HepG2 (cell line): ENCODE measurements around the gene TM9SF3. TPM values are rescaled to one million over a fixed set of nuclear protein-coding genes. Genes with fewer than 3 reads are reported as not detected.

ENCODE experiments used
- ATAC-seq: fragments of 200-7000 bp; cut with Tn5 transposase; 3 replicates; pipeline ENCODE4 v1.9.1; 2020; ENCODE audit warnings: mild to moderate bottlenecking, moderate library complexity
- BruUV-seq: library from RNA; stranded (reverse); fragments of 400-500 nt; replicated peaks from 2 replicates; lab custom pipeline; 2021; lab: Mats Ljungman, UMichigan
- CTCF ChIA-PET: fragments of 300-600 bp; formaldehyde crosslinking; extraction: SDS; loops from one replicate; lab custom pipeline; 2021; ENCODE audit warnings: low total read pairs, inconsistent platforms, low intra/inter-chr PET ratio; lab: Yijun Ruan, JAX
- POLR2A ChIA-PET: fragments of 350-600 bp; sonication (Branson Sonifier 250); formaldehyde crosslinking; loops from one replicate; lab custom pipeline; 2020; ENCODE audit warnings: antibody characterized with exemption, inconsistent platforms; lab: Yijun Ruan, JAX
- DNase-seq: peaks from one replicate; pipeline ENCODE4 v3.0.0-alpha.2; 2015; ENCODE audit warnings: low spot score
- FAIRE-seq: peaks from 3 replicates; lab custom pipeline; 2011; peaks lifted over from hg19 to GRCh38; lab: Jason Lieb, UNC
- H2AFZ ChIP-seq: one replicate; pipeline ENCODE4 v1.6.1; 2011; ENCODE audit warnings: low read length, inconsistent platforms
- H3K27ac ChIP-seq: fragments of 300-600 bp; 3 replicates; pipeline ENCODE4 v1.8.0; 2011; ENCODE audit warnings: mixed run types, mild to moderate bottlenecking, mixed read lengths, low read length, inconsistent platforms; ENCODE audit not compliant: insufficient read depth; ENCODE audit errors: extremely low read length
- H3K27me3 ChIP-seq, 2 experiments: fragments of 200-600 bp in 1 of 2; 2 replicates in 1 of 2; 3 replicates in 1 of 2; pipeline versions ENCODE4 v1.6.0 to v1.8.0; 2011; ENCODE audit warnings: low read length in 2 of 2, mild to moderate bottlenecking in 2 of 2, moderate library complexity in 2 of 2, inconsistent platforms in 1 of 2; ENCODE audit not compliant: insufficient read depth in 2 of 2, control insufficient read depth in 1 of 2
- H3K36me3 ChIP-seq, 2 experiments: fragments of 200-600 bp in 1 of 2; replicated peaks in 1 of 2; 2 replicates in 1 of 2; 3 replicates in 1 of 2; pipeline versions ENCODE4 v1.5.1 to v1.8.0; 2011; ENCODE audit warnings: low read length in 2 of 2, inconsistent platforms in 1 of 2; ENCODE audit not compliant: insufficient read depth in 2 of 2, control insufficient read depth in 1 of 2
- H3K4me1 ChIP-seq: 2 replicates; pipeline ENCODE4 v1.5.1; 2012; ENCODE audit warnings: low read length, inconsistent platforms; ENCODE audit not compliant: insufficient read depth
- H3K4me2 ChIP-seq: 2 replicates; pipeline ENCODE4 v1.6.0; 2011; ENCODE audit warnings: low read depth, low read length, inconsistent platforms
- H3K4me3 ChIP-seq, 3 experiments: fragments of 200-600 bp in 1 of 3; sonication (generic), shearing (Covaris generic) in 1 of 3; replicated peaks in 1 of 3; 2 replicates each; pipeline ENCODE4 v1.5.1; 2011 to 2016; ENCODE audit warnings: low read length in 3 of 3, inconsistent platforms in 2 of 3, low read depth in 2 of 3, mild to moderate bottlenecking in 2 of 3, control low read depth in 1 of 3, mixed read lengths in 1 of 3; ENCODE audit not compliant: insufficient read depth in 1 of 3
- H3K79me2 ChIP-seq: one replicate; pipeline ENCODE4 v1.6.1; 2011; ENCODE audit warnings: low read length, inconsistent platforms; ENCODE audit not compliant: insufficient read depth
- H3K9ac ChIP-seq: 2 replicates; pipeline ENCODE4 v1.6.0; 2011; ENCODE audit warnings: mild to moderate bottlenecking, low read depth, low read length, inconsistent platforms; ENCODE audit not compliant: insufficient read depth
- H3K9me3 ChIP-seq: 2 replicates; pipeline ENCODE4 v1.5.1; 2012; ENCODE audit warnings: mild to moderate bottlenecking, low read length
- H4K20me1 ChIP-seq: 2 replicates; pipeline ENCODE4 v1.6.0; 2011; ENCODE audit warnings: inconsistent platforms, mild to moderate bottlenecking, low read length, moderate library complexity; ENCODE audit not compliant: insufficient read depth
- ADNP ChIP-seq: sonication (generic); formaldehyde crosslinking; IDR thresholded peaks from 2 replicates; pipeline ENCODE4 v1.4.0; 2020; ENCODE audit warnings: missing genetic modification reagents
- GABPB1 ChIP-seq: IDR thresholded peaks from 2 replicates; pipeline ENCODE4 v1.6.1; 2016; ENCODE audit warnings: mild to moderate bottlenecking, missing genetic modification reagents, moderate library complexity, missing compliant biosample characterization
- KAT7 ChIP-seq: IDR thresholded peaks from 2 replicates; pipeline ENCODE4 v1.6.1; 2018; ENCODE audit warnings: borderline replicate concordance, missing compliant biosample characterization
- KLF12 ChIP-seq: sonication (generic); formaldehyde crosslinking; IDR thresholded peaks from 2 replicates; pipeline ENCODE4 v1.4.0; 2020; ENCODE audit warnings: missing genetic modification reagents, borderline replicate concordance
- MXD4 ChIP-seq: IDR thresholded peaks from 2 replicates; pipeline ENCODE4 v1.6.1; 2016; ENCODE audit warnings: mild to moderate bottlenecking, missing biosample characterization, missing genetic modification reagents
- NCOA1 ChIP-seq: sonication (generic); formaldehyde crosslinking; IDR thresholded peaks from 2 replicates; pipeline ENCODE4 v1.9.0; 2021; ENCODE audit warnings: missing genetic modification reagents
- NPAS2 ChIP-seq: sonication (generic); formaldehyde crosslinking; IDR thresholded peaks from 2 replicates; pipeline ENCODE4 v1.8.0; 2022; ENCODE audit warnings: mild to moderate bottlenecking, missing genetic modification reagents, borderline replicate concordance
- RFXANK ChIP-seq: IDR thresholded peaks from 2 replicates; pipeline ENCODE4 v1.6.1; 2016
- SOX6 ChIP-seq, 2 experiments: fragments of 450-650 bp in 1 of 2; sonication (generic) in 1 of 2; formaldehyde crosslinking in 1 of 2; IDR thresholded peaks; 2 replicates each; pipeline versions ENCODE4 v1.4.0 to v1.6.1; 2017 to 2020; ENCODE audit warnings: antibody characterized with exemption in 1 of 2, mild to moderate bottlenecking in 1 of 2, missing genetic modification reagents in 1 of 2
- ZFP36L2 ChIP-seq: sonication (generic); formaldehyde crosslinking; IDR thresholded peaks from 2 replicates; pipeline ENCODE4 v1.4.0; 2020; ENCODE audit warnings: missing genetic modification reagents
- ZMAT5 ChIP-seq: sonication (generic); formaldehyde crosslinking; IDR thresholded peaks from 2 replicates; pipeline ENCODE4 v1.5.0; 2020; ENCODE audit warnings: mild to moderate bottlenecking, low read depth, missing genetic modification reagents, borderline replicate concordance
- ZNF136 ChIP-seq: sonication (generic); formaldehyde crosslinking; IDR thresholded peaks from 2 replicates; pipeline ENCODE4 v1.8.1; 2022; ENCODE audit warnings: low read depth, mild to moderate bottlenecking, moderate library complexity, missing genetic modification reagents
- ZNF790 ChIP-seq: sonication (generic); formaldehyde crosslinking; IDR thresholded peaks from 2 replicates; pipeline ENCODE4 v1.8.0; 2022; ENCODE audit warnings: missing genetic modification reagents, mild to moderate bottlenecking, borderline replicate concordance
- WGBS: methylation state at CpG from one replicate; pipeline ENCODE4 v1.1.6; 2017; ENCODE audit warnings: low lambda C conversion rate; 5-methylcytosine and 5-hydroxymethylcytosine counted together
- in situ Hi-C: cut with HindIII; loops from 2 replicates; pipeline ENCODE4 v1.10.0; 2017; ENCODE audit warnings: low pct_unique_long_range_greater_than_20kb; ENCODE audit not compliant: extremely low pct_ligation_motif_present
- intact Hi-C: fragments of 100-400 bp; cut with micrococcal nuclease; formaldehyde crosslinking; loops from one replicate; pipeline ENCODE4 v1.10.0; 2022; ENCODE audit not compliant: unreplicated experiment
- polyA plus RNA-seq, 8 experiments: library from polyadenylated mRNA; depleted of rRNA in 3 of 8; stranded (reverse) in 7 of 8; unstranded in 1 of 8; fragments of >200 nt; fragmentation: Illumina TruSeq in 4 of 8; extraction: Trizol in 4 of 8; gene quantifications; 2 replicates each; pipeline versions ENCODE4 v1.2.1 to v1.2.3, GENCODE V29; 2011 to 2016; ENCODE audit warnings: low read depth in 4 of 8, missing spikeins in 1 of 8, mixed read lengths in 1 of 8; ENCODE audit not compliant: insufficient read depth in 1 of 8
- total RNA-seq, 5 experiments: library from RNA; depleted of rRNA; stranded (reverse); fragments of >200 nt; fragmentation: Illumina TruSeq; extraction: Trizol; gene quantifications; 2 replicates each; pipeline ENCODE4 v1.2.3, GENCODE V29; 2016; ENCODE audit warnings: low read depth in 1 of 5

TM9SF3 gene
- total and polyA plus RNA-seq, 2 of the 13 experiments (the other 11 are each of a cell fraction or from before 2014, with no cell fraction given), result 43.8 to 120 TPM

GRCh38 chr10:96591946-96592345 lies 5.1 kb upstream of the TM9SF3 start:
- H3K9me3 ChIP-seq, result no peaks in the 10 kb centered on the region
- H3K4me2 ChIP-seq, result no peak overlapping the region
- intact Hi-C loops (no loop called here), in situ Hi-C loops (no loop called here)
- H4K20me1 ChIP-seq, result no peaks in the 10 kb centered on the region
- H3K27me3 ChIP-seq, result no peaks in the 10 kb centered on the region
- H3K27ac ChIP-seq, result no peak overlapping the region
- ATAC-seq (no peak), FAIRE-seq (no peak), DNase-seq (no peak)
- H3K4me3 ChIP-seq, result no peak overlapping the region
- H3K4me1 ChIP-seq, result peaks cover 31% of the 10 kb centered on the region
- BruUV-seq, result no TSS peak
- WGBS, result 97% methylated on average over 1 of the region's 1 CpG
- TF ChIP-seq NPAS2 (CRISPR knock-in tag) (no peak), MXD4 (no peak), ADNP (CRISPR knock-in tag) (no peak), ZNF136 (no peak)
- H3K79me2 ChIP-seq, result no peaks in the 10 kb centered on the region
- POLR2A ChIA-PET, result no interaction called here
- no peak overlapping the region for H3K9ac ChIP-seq
- CTCF ChIA-PET, result no interaction called here
- H2AFZ ChIP-seq, result no peak overlapping the region
- no peaks in the 10 kb centered on the region for H3K36me3 ChIP-seq

GRCh38 chr10:96588616-96589419 lies 2.0 kb upstream of the TM9SF3 start:
- H3K9ac ChIP-seq, result no peak overlapping the region
- H3K79me2 ChIP-seq, result peaks cover 28% of the 10 kb centered on the region
- WGBS, result 82% methylated on average over 5 of the region's 5 CpGs
- FAIRE-seq, result no peak
- peaks cover 26% of the 10 kb centered on the region for H3K4me1 ChIP-seq
- ATAC-seq, result no peak
- peak overlapping the region; percentile 90 for H3K4me2 ChIP-seq
- in situ Hi-C loops, result no loop called here
- no peaks in the 10 kb centered on the region for H3K36me3 ChIP-seq
- no peak for TF ChIP-seq NCOA1 (CRISPR knock-in tag)
- no peak for TF ChIP-seq RFXANK (CRISPR knock-in tag)
- TF ChIP-seq KAT7 (CRISPR knock-in tag), result no peak
- TF ChIP-seq ZNF790 (CRISPR knock-in tag), result no peak
- TF ChIP-seq GABPB1 (CRISPR knock-in tag), result no peak
- no peak for TF ChIP-seq SOX6 (IDR thresholded peaks at IDR 0.05)
- TF ChIP-seq SOX6 (CRISPR knock-in tag; IDR thresholded peaks at IDR 0.05), result no peak
- no peak for TF ChIP-seq ZFP36L2 (CRISPR knock-in tag)
- no peak for TF ChIP-seq KLF12 (CRISPR knock-in tag)
- TF ChIP-seq ZMAT5 (CRISPR knock-in tag), result no peak
- no TSS peak for BruUV-seq
- H2AFZ ChIP-seq, result no peak overlapping the region
- H4K20me1 ChIP-seq, result peaks cover 23% of the 10 kb centered on the region; the same call in 1 of the 2 replicates
- H3K27me3 ChIP-seq, result no peaks in the 10 kb centered on the region; a peak in 1 of 5 replicates
- no peak overlapping the region for H3K4me3 ChIP-seq
- no peaks in the 10 kb centered on the region for H3K9me3 ChIP-seq
- H3K27ac ChIP-seq, result no peak overlapping the region
- no peak for DNase-seq
- intact Hi-C loops, result loop anchor here (2.0 kb wide), 1 partner anchor 24 kb away; no protein-coding TSS in a partner anchor
- POLR2A ChIA-PET, result interaction anchor here (2.2 kb wide), 1 partner anchor 8 kb away, joined by 12 read pairs; no protein-coding TSS in a partner anchor
- CTCF ChIA-PET, result no interaction called here
